Neural cell (in vitro differentiated cells): ENCODE results near the gene ESYT3. TPM values are rescaled to one million over a fixed set of nuclear protein-coding genes. Genes with fewer than 3 reads are reported as not detected.

ENCODE experiments used
- H2AFZ ChIP-seq: fragments of 200-600, 300-800 bp; sonication (generic), shearing (Covaris generic); 2 replicates; pipeline ENCODE4 v1.6.0; 2014; ENCODE audit warnings: low read depth, mild to moderate bottlenecking, antibody characterized with exemption, low read length, moderate library complexity
- H3F3A ChIP-seq: fragments of 200-600 bp; shearing (Covaris generic); 2 replicates; pipeline ENCODE4 v1.6.1; 2016; ENCODE audit warnings: mild to moderate bottlenecking, moderate library complexity, mixed read lengths, antibody characterized with exemption, low read length; ENCODE audit not compliant: insufficient read depth, poor library complexity, severe bottlenecking
- H3K27ac ChIP-seq: fragments of 200-600, 300-800 bp; sonication (generic), shearing (Covaris generic); 2 replicates; pipeline ENCODE4 v1.5.1; 2014; ENCODE audit warnings: mild to moderate bottlenecking, low read length, moderate library complexity
- H3K27me3 ChIP-seq: fragments of 300-800, 200-600 bp; sonication (generic), shearing (Covaris generic); 2 replicates; pipeline ENCODE4 v1.6.0; 2014; ENCODE audit warnings: mild to moderate bottlenecking, low read depth, low read length, moderate library complexity; ENCODE audit not compliant: insufficient read depth
- H3K36me3 ChIP-seq: fragments of 300-800, 200-600 bp; sonication (generic), shearing (Covaris generic); 2 replicates; pipeline ENCODE4 v1.5.1; 2014; ENCODE audit warnings: mild to moderate bottlenecking, antibody characterized with exemption, low read length, moderate library complexity; ENCODE audit not compliant: insufficient read depth
- H3K4me2 ChIP-seq: fragments of 300-800, 200-600 bp; sonication (generic), shearing (Covaris generic); 2 replicates; pipeline ENCODE4 v1.6.0; 2014; ENCODE audit warnings: mild to moderate bottlenecking, low read length
- H3K4me3 ChIP-seq: fragments of 300-800, 200-600 bp; sonication (generic), shearing (Covaris generic); 2 replicates; pipeline ENCODE4 v1.5.1; 2014; ENCODE audit warnings: mild to moderate bottlenecking, low read length, moderate library complexity
- H3K79me2 ChIP-seq: fragments of 200-600 bp; shearing (Covaris generic); replicated peaks from 2 replicates; pipeline ENCODE4 v1.6.0; 2014; ENCODE audit warnings: mild to moderate bottlenecking, low read length, moderate library complexity; ENCODE audit not compliant: insufficient read depth
- H3K9ac ChIP-seq: fragments of 300-800, 200-600 bp; sonication (generic), shearing (Covaris generic); 2 replicates; pipeline ENCODE4 v1.6.1; 2016; ENCODE audit warnings: mild to moderate bottlenecking, low read length, mixed read lengths
- H3K9me2 ChIP-seq: fragments of 200-600 bp; shearing (Covaris generic); 2 replicates; pipeline ENCODE4 v1.6.1; 2016; ENCODE audit warnings: mild to moderate bottlenecking, low read length, mixed read lengths; ENCODE audit not compliant: insufficient read depth
- H3K9me3 ChIP-seq: fragments of 200-600, 300-800 bp; sonication (generic), shearing (Covaris generic); 2 replicates; pipeline ENCODE4 v1.6.1; 2016; ENCODE audit warnings: mild to moderate bottlenecking, mixed run types, low read length, moderate library complexity, mixed read lengths
- H4K20me1 ChIP-seq: fragments of 200-600 bp; shearing (Covaris generic); 2 replicates; pipeline ENCODE4 v1.6.1; 2016; ENCODE audit warnings: mild to moderate bottlenecking, mixed run types; ENCODE audit not compliant: insufficient read depth
- CTCF ChIP-seq: fragments of 450-650 bp; IDR thresholded peaks from 2 replicates; pipeline ENCODE4 v1.5.1; 2014; ENCODE audit warnings: antibody characterized with exemption, mild to moderate bottlenecking, moderate library complexity; ENCODE audit not compliant: poor library complexity, severe bottlenecking
- EP300 ChIP-seq: fragments of 450-650 bp; conservative IDR thresholded peaks from 2 replicates; pipeline ENCODE4 v1.6.1; 2014; ENCODE audit warnings: antibody characterized with exemption, mild to moderate bottlenecking, moderate library complexity; ENCODE audit not compliant: poor library complexity, severe bottlenecking
- EZH2 ChIP-seq: fragments of 200-600, 300-800 bp; shearing (Covaris generic), sonication (generic); IDR thresholded peaks from 2 replicates; pipeline ENCODE4 v1.6.1; 2014; ENCODE audit warnings: antibody characterized with exemption, low read length, borderline replicate concordance, mild to moderate bottlenecking; ENCODE audit not compliant: insufficient read depth, poor library complexity, severe bottlenecking
- MXI1 ChIP-seq: fragments of 450-650 bp; conservative IDR thresholded peaks from 2 replicates; pipeline ENCODE4 v1.6.1; 2014; ENCODE audit warnings: antibody characterized with exemption, mild to moderate bottlenecking; ENCODE audit not compliant: poor library complexity, severe bottlenecking
- POLR2AphosphoS5 ChIP-seq: IDR thresholded peaks from 2 replicates; pipeline ENCODE4 v1.6.1; 2012
- RAD21 ChIP-seq: fragments of 450-650 bp; conservative IDR thresholded peaks from 2 replicates; pipeline ENCODE4 v1.6.1; 2014; ENCODE audit warnings: antibody characterized with exemption, mild to moderate bottlenecking, moderate library complexity
- REST ChIP-seq: IDR thresholded peaks from 2 replicates; pipeline ENCODE4 v1.6.1; 2012; ENCODE audit warnings: borderline replicate concordance
- SMC3 ChIP-seq: fragments of 450-650 bp; conservative IDR thresholded peaks from 2 replicates; pipeline ENCODE4 v1.6.1; 2014; ENCODE audit warnings: antibody characterized with exemption, mild to moderate bottlenecking, moderate library complexity; ENCODE audit not compliant: poor library complexity
- TAF1 ChIP-seq: IDR thresholded peaks from 2 replicates; pipeline ENCODE4 v1.6.1; 2012; ENCODE audit warnings: low read depth
- polyA plus RNA-seq: library from polyadenylated mRNA; depleted of rRNA; stranded (reverse); fragments of >200 nt; gene quantifications from 2 replicates; pipeline ENCODE4 v1.2.3, GENCODE V29; 2014

The ESYT3 gene
- polyA plus RNA-seq, 1 donor from 2014 or later: 0.33 TPM

GRCh38 chr3:138397983-138398382 is 36.4 kb upstream of the ESYT3 start:
- Histone ChIP-seq H3K4me2 (no peak overlapping the region), H3K79me2 (no peaks in the 10 kb centered on the region), H3K9me3 (no peaks in the 10 kb centered on the region), H2AFZ (no peak overlapping the region), H3K9ac (no peak overlapping the region), H3K27ac (no peak overlapping the region), H3F3A (no peaks in the 10 kb centered on the region), H3K27me3 (no peaks in the 10 kb centered on the region), H3K4me3 (no peak overlapping the region), H3K9me2 (no peaks in the 10 kb centered on the region), H4K20me1 (peaks cover 3% of the 10 kb centered on the region), H3K36me3 (peaks cover 7% of the 10 kb centered on the region)
- TF ChIP-seq EP300 (no peak), EZH2 (no peak), CTCF (no peak), MXI1 (no peak), POLR2AphosphoS5 (no peak), REST (no peak), RAD21 (no peak), TAF1 (no peak), SMC3 (no peak)

GRCh38 chr3:138398791-138399575 is 35.4 kb upstream of the ESYT3 start:
- Histone ChIP-seq H4K20me1 (peaks cover 3% of the 10 kb centered on the region), H3K36me3 (peaks cover 7% of the 10 kb centered on the region)
- no peak for TF ChIP-seq MXI1
- no peak for TF ChIP-seq CTCF
- no peak for TF ChIP-seq SMC3
- no peak for TF ChIP-seq POLR2AphosphoS5
- no peak for TF ChIP-seq EP300
- no peak for TF ChIP-seq REST
- no peak for TF ChIP-seq RAD21
- TF ChIP-seq EZH2: no peak
- TF ChIP-seq TAF1: no peak

More at GRCh38 chr3:138398791-138399575, 35.4 kb upstream of the ESYT3 start:
- no peaks in the 10 kb centered on the region for H3F3A ChIP-seq
- no peak overlapping the region for H2AFZ ChIP-seq
- H3K4me3 ChIP-seq: no peak overlapping the region
- H3K9ac ChIP-seq: no peak overlapping the region
- no peaks in the 10 kb centered on the region for H3K79me2 ChIP-seq
- H3K4me2 ChIP-seq: no peak overlapping the region
- no peaks in the 10 kb centered on the region for H3K9me2 ChIP-seq
- no peaks in the 10 kb centered on the region for H3K9me3 ChIP-seq
- no peaks in the 10 kb centered on the region for H3K27me3 ChIP-seq
- no peak overlapping the region for H3K27ac ChIP-seq
